PC-3 (cell line): ENCODE results near the gene DYNLL2. TPM values are rescaled to one million over a fixed set of nuclear protein-coding genes. Genes with fewer than 3 reads are reported as not detected.
A peak's percentile ranks its signal among the peaks of the same experiment; 100 is the strongest.

Experiments used
- ATAC-seq: fragments of 200-7000 bp; cut with Tn5 transposase; 2 replicates; pipeline ENCODE4 v1.9.1; 2020; ENCODE audit warnings: mild to moderate bottlenecking, moderate library complexity
- Bru-seq: library from RNA; stranded (reverse); fragments of 400-500 nt; gene quantifications from one replicate; lab custom pipeline; 2021; lab: Mats Ljungman, UMichigan
- BruChase-seq, 2 experiments: library from RNA; stranded (reverse); fragments of 400-500 nt; gene quantifications; one replicate each; lab custom pipeline; 2021; lab: Mats Ljungman, UMichigan
- BruUV-seq: library from RNA; stranded (reverse); fragments of 400-500 nt; replicated peaks from 2 replicates; lab custom pipeline; 2021; lab: Mats Ljungman, UMichigan
- CTCF ChIA-PET: fragments of 300-600 bp; sonication (Branson Sonifier 250); formaldehyde crosslinking; loops from one replicate; lab custom pipeline; 2022; ENCODE audit warnings: antibody characterized with exemption; lab: Charles Lee
- POLR2A ChIA-PET: fragments of 300-600 bp; sonication (Branson Sonifier 250); formaldehyde crosslinking; loops from one replicate; lab custom pipeline; 2022; ENCODE audit warnings: antibody characterized with exemption; ENCODE audit not compliant: unreplicated experiment; lab: Charles Lee
- DNase-seq: peaks from one replicate; pipeline ENCODE4 v3.0.0-alpha.2; 2015
- H2AFZ ChIP-seq: fragments of 300-600 bp; sonication (generic); 2 replicates; pipeline ENCODE4 v1.6.0; 2016; ENCODE audit warnings: antibody characterized with exemption, low read length
- H3F3A ChIP-seq: fragments of 300-600 bp; sonication (generic); one replicate; pipeline ENCODE4 v1.6.0; 2017; ENCODE audit warnings: antibody characterized with exemption, low read length, control low read depth, mild to moderate bottlenecking; ENCODE audit not compliant: unreplicated experiment
- H3K27ac ChIP-seq: fragments of 300-600 bp; sonication (generic); 2 replicates; pipeline ENCODE4 v1.5.1; 2016; ENCODE audit warnings: mild to moderate bottlenecking, low read length
- H3K27me3 ChIP-seq: fragments of 300-600 bp; sonication (generic); 2 replicates; pipeline ENCODE4 v1.6.1; 2016; ENCODE audit warnings: low read length, mixed read lengths
- H3K36me3 ChIP-seq: fragments of 300-600 bp; sonication (generic); 2 replicates; pipeline ENCODE4 v1.6.1; 2016; ENCODE audit warnings: low read depth, mixed run types, low read length, mixed read lengths
- H3K4me1 ChIP-seq: fragments of 300-600 bp; sonication (generic); 2 replicates; pipeline ENCODE4 v1.5.1; 2016; ENCODE audit warnings: low read length; ENCODE audit not compliant: insufficient read depth
- H3K4me2 ChIP-seq: fragments of 300-600 bp; sonication (generic); 2 replicates; pipeline ENCODE4 v1.6.0; 2016; ENCODE audit warnings: low read length
- H3K4me3 ChIP-seq: fragments of 300-600 bp; sonication (generic); 2 replicates; pipeline ENCODE4 v1.5.1; 2016; ENCODE audit warnings: mild to moderate bottlenecking, low read length, mixed read lengths
- H3K79me2 ChIP-seq: fragments of 300-600 bp; sonication (generic); 2 replicates; pipeline ENCODE4 v1.6.1; 2017; ENCODE audit warnings: low read length, mixed read lengths
- H3K9ac ChIP-seq: fragments of 300-600 bp; sonication (generic); 2 replicates; pipeline ENCODE4 v1.6.0; 2016; ENCODE audit warnings: mild to moderate bottlenecking, low read length
- H3K9me2 ChIP-seq: fragments of 300-600 bp; sonication (generic); replicated peaks from 2 replicates; pipeline ENCODE4 v1.6.1; 2016; ENCODE audit warnings: mixed run types, low read length, mixed read lengths
- H3K9me3 ChIP-seq: fragments of 300-600 bp; sonication (generic); 2 replicates; pipeline ENCODE4 v1.6.1; 2016; ENCODE audit warnings: low read length, mixed read lengths
- H4K20me1 ChIP-seq: fragments of 300-600 bp; sonication (generic); 2 replicates; pipeline ENCODE4 v1.6.1; 2016; ENCODE audit warnings: low read length, mixed read lengths
- EZH2 ChIP-seq: fragments of 300-600 bp; sonication (generic); IDR thresholded peaks from one replicate; pipeline ENCODE4 v1.6.1; 2017; ENCODE audit warnings: antibody characterized with exemption, mild to moderate bottlenecking, low read length; ENCODE audit not compliant: unreplicated experiment
- EZH2phosphoT487 ChIP-seq: fragments of 300-600 bp; sonication (generic); IDR thresholded peaks from 2 replicates; pipeline ENCODE4 v1.6.1; 2018; ENCODE audit warnings: mild to moderate bottlenecking, antibody characterized with exemption, low read length, borderline replicate concordance
- intact Hi-C: fragments of 100-400 bp; cut with micrococcal nuclease; formaldehyde crosslinking; loops from 2 replicates; pipeline ENCODE4 v1.9.0; 2023
- long read RNA-seq: library from polyadenylated mRNA; unstranded; transcript quantifications from one replicate; pipeline ENCODE4 v2.0.0, GENCODE V29; 2021; ENCODE audit not compliant: unreplicated experiment
- total RNA-seq: library from RNA; depleted of rRNA; stranded (reverse); fragments of >200 nt; gene quantifications from 2 replicates; pipeline ENCODE4 v1.2.3, GENCODE V29; 2014; rRNA removed
- TF ChIP-seq, protein P1 (sequence below): fragments of 300-600 bp; sonication (generic); conservative IDR thresholded peaks from 2 replicates; pipeline ENCODE4 v1.5.1; 2017; ENCODE audit warnings: antibody characterized with exemption, low read depth, mild to moderate bottlenecking, low read length

Gene DYNLL2
- total RNA-seq (38.0 and 50.3 TPM in 2 replicates), Bru-seq, nascent RNA (percentile 93 among the genes with signal in this experiment), BruChase-seq, experiment 1, labeled RNA remaining after a 6-hour chase (percentile 98 among the genes with signal in this experiment), BruChase-seq, experiment 2, labeled RNA remaining after a 2-hour chase (percentile 97 among the genes with signal in this experiment)
- long read RNA-seq, full-length matches to known transcripts = 1 of 45 reads
- long read RNA-seq, partial matches to known transcripts = 0 of 45 reads
- long read RNA-seq, other reads (novel, unspliced or antisense) = 44 of 45 reads

DNA sequence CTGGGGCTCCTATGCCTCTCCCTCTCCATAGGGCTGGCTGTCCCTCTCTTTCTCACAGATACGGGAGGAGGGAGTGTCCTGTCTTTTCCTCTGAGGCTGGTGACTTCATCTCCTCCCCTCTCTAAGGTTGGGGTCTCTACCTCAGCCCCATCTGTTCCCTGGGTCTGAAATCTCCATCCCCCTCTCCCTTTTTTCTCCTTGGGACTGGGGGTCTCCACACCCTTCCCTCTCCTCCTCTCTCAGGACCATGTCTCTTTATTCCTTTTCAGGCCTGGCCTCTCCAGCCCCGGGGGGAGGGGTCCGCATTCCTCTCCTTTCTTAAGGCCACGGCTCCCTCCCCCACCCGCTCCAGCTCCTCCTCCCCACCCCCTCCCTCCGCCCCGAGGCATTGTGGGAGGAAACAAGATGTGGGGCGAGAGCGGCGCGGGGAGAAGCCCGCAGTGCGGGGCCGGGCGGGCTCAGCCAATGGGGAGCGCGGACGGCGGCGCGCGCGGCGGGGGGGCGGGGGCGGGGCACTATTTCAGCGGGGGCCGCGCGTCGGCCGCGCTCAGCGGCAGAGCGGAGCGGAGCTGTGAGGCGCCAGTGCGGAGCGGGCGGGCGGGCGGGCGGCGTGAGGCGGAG, at the start of gene DYNLL2:
TSS of gene DYNLL2 (plus strand) at position 550 of the 621 bp plus-strand sequence. CDS start 3,672 bp downstream, outside the sequence.
- POLR2A ChIA-PET = interaction anchor here (0.6 to 0.8 kb wide), 16 partner anchors 9 to 1880 kb away, joined by 3 to 18 read pairs (median 7); no protein-coding TSS in a partner anchor
- peak within 1 kb of the TSS; percentile 97 for H3K4me2 ChIP-seq

DNA sequence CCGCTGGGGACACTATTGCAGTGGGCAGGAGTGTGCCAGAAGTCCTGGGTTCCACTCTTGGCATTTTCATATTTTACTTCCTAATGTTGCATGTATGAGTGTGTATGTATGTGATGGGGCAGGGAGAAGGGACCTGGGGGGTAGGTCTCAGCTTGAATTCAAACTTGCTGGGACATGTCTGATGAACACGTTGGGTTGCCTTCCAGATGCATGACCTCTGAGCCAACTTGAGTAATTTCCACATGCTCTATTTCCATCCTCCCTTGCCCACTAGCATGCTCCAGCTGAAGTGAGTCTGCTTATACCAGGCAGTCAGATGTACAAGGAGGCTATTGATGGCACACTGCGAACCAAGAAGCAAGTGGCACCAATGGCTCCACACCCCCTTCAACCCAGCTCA, 43.2 kb upstream of the DYNLL2 start:
- no peaks in the 10 kb centered on the region for H4K20me1 ChIP-seq
- TF ChIP-seq EZH2 = no peak
- TF ChIP-seq, protein P1, sequence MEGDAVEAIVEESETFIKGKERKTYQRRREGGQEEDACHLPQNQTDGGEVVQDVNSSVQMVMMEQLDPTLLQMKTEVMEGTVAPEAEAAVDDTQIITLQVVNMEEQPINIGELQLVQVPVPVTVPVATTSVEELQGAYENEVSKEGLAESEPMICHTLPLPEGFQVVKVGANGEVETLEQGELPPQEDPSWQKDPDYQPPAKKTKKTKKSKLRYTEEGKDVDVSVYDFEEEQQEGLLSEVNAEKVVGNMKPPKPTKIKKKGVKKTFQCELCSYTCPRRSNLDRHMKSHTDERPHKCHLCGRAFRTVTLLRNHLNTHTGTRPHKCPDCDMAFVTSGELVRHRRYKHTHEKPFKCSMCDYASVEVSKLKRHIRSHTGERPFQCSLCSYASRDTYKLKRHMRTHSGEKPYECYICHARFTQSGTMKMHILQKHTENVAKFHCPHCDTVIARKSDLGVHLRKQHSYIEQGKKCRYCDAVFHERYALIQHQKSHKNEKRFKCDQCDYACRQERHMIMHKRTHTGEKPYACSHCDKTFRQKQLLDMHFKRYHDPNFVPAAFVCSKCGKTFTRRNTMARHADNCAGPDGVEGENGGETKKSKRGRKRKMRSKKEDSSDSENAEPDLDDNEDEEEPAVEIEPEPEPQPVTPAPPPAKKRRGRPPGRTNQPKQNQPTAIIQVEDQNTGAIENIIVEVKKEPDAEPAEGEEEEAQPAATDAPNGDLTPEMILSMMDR = no peak
- TF ChIP-seq EZH2phosphoT487 = no peak
- ChIA-PET CTCF (no interaction called here), POLR2A (no interaction called here)
- DNase-seq = no peak
- no peaks in the 10 kb centered on the region for H3K4me1 ChIP-seq
- H3K27me3 ChIP-seq = peaks cover 24% of the 10 kb centered on the region
- no peak overlapping the region for H3K4me3 ChIP-seq
- H3K79me2 ChIP-seq = no peaks in the 10 kb centered on the region
- intact Hi-C loops = no loop called here
- H3K9me2 ChIP-seq = no peaks in the 10 kb centered on the region
- BruUV-seq = no TSS peak
- H3F3A ChIP-seq = no peaks in the 10 kb centered on the region
- no peak overlapping the region for H3K4me2 ChIP-seq
- H3K27ac ChIP-seq = no peak overlapping the region
- ATAC-seq = no peak
- H3K9me3 ChIP-seq = no peaks in the 10 kb centered on the region
- no peak overlapping the region for H3K9ac ChIP-seq
- no peak overlapping the region for H2AFZ ChIP-seq
- no peaks in the 10 kb centered on the region for H3K36me3 ChIP-seq

More for the DNA sequence above, at the start of gene DYNLL2:
- Histone ChIP-seq H3K9me2 (no peaks in the 10 kb centered on the region), H4K20me1 (peaks cover 44% of the 10 kb centered on the region), H3K36me3 (peaks cover 31% of the 10 kb centered on the region), H3K9me3 (no peaks in the 10 kb centered on the region), H3K27ac (no peak within 1 kb of the TSS), H3K79me2 (peaks cover 46% of the 10 kb centered on the region), H3K27me3 (0 out of 2 replicates have a peak, but pooled peaks cover 3% of the 10 kb centered on the region), H2AFZ (peak within 1 kb of the TSS; percentile 92), H3F3A (no peaks in the 10 kb centered on the region), H3K4me1 (peaks cover 22% of the 10 kb centered on the region), H3K4me3 (peak within 1 kb of the TSS; percentile 97), H3K9ac (peak within 1 kb of the TSS; percentile 84)
- DNase-seq (peak; percentile 93), ATAC-seq (peak; percentile 86)
- BruUV-seq = TSS peak; percentile 97
- TF ChIP-seq, protein P1 = no peak
- TF ChIP-seq EZH2 (no peak), EZH2phosphoT487 (no peak)
- CTCF ChIA-PET = interaction anchor here (0.6 to 1.2 kb wide), 2 partner anchors 81 to 300 kb away, joined by 3 to 4 read pairs; no protein-coding TSS in a partner anchor
- intact Hi-C loops = no loop called here
